Trophoblast cell (in vitro differentiated cells and primary cell): ENCODE results near the gene PAXX.

Experiments
- DNase-seq, 2 donors: peaks; one replicate each; pipeline ENCODE4 v3.0.0-alpha.2; 2016
- H2AFZ ChIP-seq: 2 replicates; pipeline ENCODE4 v1.6.1; 2013; ENCODE audit warnings: low read length, moderate library complexity, mild to moderate bottlenecking; ENCODE audit not compliant: insufficient read depth, poor library complexity
- H2AK5ac ChIP-seq: 2 replicates; pipeline ENCODE4 v1.6.1; 2013; ENCODE audit warnings: mild to moderate bottlenecking, low read length
- H2BK120ac ChIP-seq: 2 replicates; pipeline ENCODE4 v1.6.1; 2013; ENCODE audit warnings: low read length, mild to moderate bottlenecking, moderate library complexity; ENCODE audit not compliant: insufficient read depth, poor library complexity
- H2BK12ac ChIP-seq: 2 replicates; pipeline ENCODE4 v1.6.1; 2013; ENCODE audit warnings: mild to moderate bottlenecking, low read length, moderate library complexity
- H2BK5ac ChIP-seq: 2 replicates; pipeline ENCODE4 v1.6.1; 2013; ENCODE audit warnings: low read length, low read depth, moderate library complexity, mild to moderate bottlenecking; ENCODE audit not compliant: poor library complexity
- H3K14ac ChIP-seq: 2 replicates; pipeline ENCODE4 v1.6.1; 2013; ENCODE audit warnings: mild to moderate bottlenecking, low read length
- H3K18ac ChIP-seq: 2 replicates; pipeline ENCODE4 v1.6.1; 2013; ENCODE audit warnings: mild to moderate bottlenecking, low read length
- H3K23ac ChIP-seq: 2 replicates; pipeline ENCODE4 v1.6.1; 2013; ENCODE audit warnings: low read length
- H3K27ac ChIP-seq: 2 replicates; pipeline ENCODE4 v1.5.1; 2013; ENCODE audit warnings: low read depth, mild to moderate bottlenecking, inconsistent platforms, low read length, moderate library complexity
- H3K27me3 ChIP-seq: 2 replicates; pipeline ENCODE4 v1.6.1; 2013; ENCODE audit warnings: inconsistent platforms, mild to moderate bottlenecking, low read length, moderate library complexity; ENCODE audit not compliant: insufficient read depth
- H3K36me3 ChIP-seq, 2 experiments: 1 replicate in 1 of 2; 2 replicates in 1 of 2; pipeline ENCODE4 v1.6.1; 2013; ENCODE audit warnings: low read length in 2 of 2, mild to moderate bottlenecking in 2 of 2, moderate library complexity in 1 of 2; ENCODE audit not compliant: insufficient read depth in 2 of 2, control insufficient read depth in 1 of 2
- H3K4ac ChIP-seq: 2 replicates; pipeline ENCODE4 v1.6.1; 2013; ENCODE audit warnings: low read depth, mild to moderate bottlenecking, low read length, moderate library complexity
- H3K4me1 ChIP-seq, 2 experiments: 1 replicate in 1 of 2; 2 replicates in 1 of 2; pipeline ENCODE4 v1.6.1; 2013; ENCODE audit warnings: low read length in 2 of 2, mild to moderate bottlenecking in 2 of 2, moderate library complexity in 1 of 2; ENCODE audit not compliant: insufficient read depth in 2 of 2, control insufficient read depth in 1 of 2
- H3K4me2 ChIP-seq: 2 replicates; pipeline ENCODE4 v1.6.1; 2013; ENCODE audit warnings: inconsistent platforms, mild to moderate bottlenecking, low read length, moderate library complexity
- H3K4me3 ChIP-seq: 2 replicates; pipeline ENCODE4 v1.5.1; 2013; ENCODE audit warnings: mild to moderate bottlenecking, low read depth, low read length, inconsistent platforms
- H3K79me1 ChIP-seq: one replicate; pipeline ENCODE4 v1.6.1; 2013; ENCODE audit warnings: low read length
- H3K79me2 ChIP-seq: 2 replicates; pipeline ENCODE4 v1.6.1; 2013; ENCODE audit warnings: low read length, mild to moderate bottlenecking; ENCODE audit not compliant: control insufficient read depth, insufficient read depth, poor library complexity
- H3K9ac ChIP-seq: 2 replicates; pipeline ENCODE4 v1.6.1; 2013; ENCODE audit warnings: mild to moderate bottlenecking, low read length
- H3K9me3 ChIP-seq: 2 replicates; pipeline ENCODE4 v1.6.1; 2013; ENCODE audit warnings: low read depth, mild to moderate bottlenecking, control low read depth, inconsistent platforms, low read length; ENCODE audit not compliant: insufficient read depth
- H4K12ac ChIP-seq: 2 replicates; pipeline ENCODE4 v1.6.1; 2013; ENCODE audit warnings: low read depth, mild to moderate bottlenecking, low read length, moderate library complexity
- H4K8ac ChIP-seq: 2 replicates; pipeline ENCODE4 v1.6.1; 2013; ENCODE audit warnings: low read depth, mild to moderate bottlenecking, low read length, moderate library complexity
- H4K91ac ChIP-seq: one replicate; pipeline ENCODE4 v1.6.1; 2013; ENCODE audit warnings: low read depth, mild to moderate bottlenecking, low read length, moderate library complexity
- WGBS: extraction: QIAGEN DNeasy Blood & Tissue Kit; methylation state at CpG from one replicate; pipeline ENCODE4 v1.1.7; 2013; ENCODE audit warnings: missing lambda C conversion rate; ENCODE audit not compliant: insufficient read length, insufficient coverage; ENCODE audit errors: extremely low coverage; 5-methylcytosine and 5-hydroxymethylcytosine counted together

PAXX gene

GRCh38 chr9:137021568-137021978 lies 29.4 kb downstream of the PAXX start:
- no peak overlapping the region for H3K9ac ChIP-seq
- no peak overlapping the region for H4K12ac ChIP-seq
- no peak overlapping the region for H2AFZ ChIP-seq
- H3K23ac ChIP-seq = no peak overlapping the region
- no peak overlapping the region for H3K14ac ChIP-seq
- DNase-seq = no peak
- no peaks in the 10 kb centered on the region for H3K36me3 ChIP-seq
- no peak overlapping the region for H2BK5ac ChIP-seq
- H4K91ac ChIP-seq = no peak overlapping the region
- no peak overlapping the region for H3K4me2 ChIP-seq
- no peaks in the 10 kb centered on the region for H3K27me3 ChIP-seq
- no peak overlapping the region for H4K8ac ChIP-seq
- no peak overlapping the region for H2BK12ac ChIP-seq
- no peaks in the 10 kb centered on the region for H3K4me1 ChIP-seq
- H3K9me3 ChIP-seq = peaks cover 10% of the 10 kb centered on the region
- no peak overlapping the region for H3K4me3 ChIP-seq
- no peak overlapping the region for H3K18ac ChIP-seq
- H3K4ac ChIP-seq = no peak overlapping the region
- no peak overlapping the region for H2AK5ac ChIP-seq
- H3K79me2 ChIP-seq = no peaks in the 10 kb centered on the region
- WGBS = no CpG with 5 or more reads among the region's 6 CpGs
- no peak overlapping the region for H2BK120ac ChIP-seq
- no peaks in the 10 kb centered on the region for H3K79me1 ChIP-seq
- H3K27ac ChIP-seq = no peak overlapping the region

- Histone ChIP-seq H2BK12ac (no peak overlapping the region), H3K79me2 (no peaks in the 10 kb centered on the region), H3K4me3 (peak overlapping the region; percentile 2), H2AFZ (no peak overlapping the region), H3K9me3 (peaks cover 6% of the 10 kb centered on the region), H4K8ac (no peak overlapping the region), H3K4me2 (no peak overlapping the region), H3K27me3 (peaks cover 4% of the 10 kb centered on the region), H3K4ac (no peak overlapping the region), H3K18ac (no peak overlapping the region), H3K9ac (no peak overlapping the region), H3K27ac (no peak overlapping the region), H4K91ac (no peak overlapping the region), H3K36me3 (no peaks in the 10 kb centered on the region), H4K12ac (no peak overlapping the region), H2BK120ac (no peak overlapping the region), H3K23ac (no peak overlapping the region), H2BK5ac (no peak overlapping the region), H2AK5ac (no peak overlapping the region), H3K79me1 (no peaks in the 10 kb centered on the region), H3K4me1 (no peaks in the 10 kb centered on the region), H3K14ac (no peak overlapping the region)
- no CpG with 5 or more reads among the region's 30 CpGs for WGBS
- DNase-seq = peak; percentile 83 to 86
Observed at GRCh38 chr9:137021979-137022661, 29.9 kb downstream of the PAXX start.

- H2BK5ac ChIP-seq = no peak overlapping the region
- H2BK12ac ChIP-seq = no peak overlapping the region
- no peak overlapping the region for H2AK5ac ChIP-seq
- no peak overlapping the region for H4K8ac ChIP-seq
- WGBS = no CpG with 5 or more reads among the region's 23 CpGs
- H3K9me3 ChIP-seq = peaks cover 7% of the 10 kb centered on the region
- no peak overlapping the region for H4K12ac ChIP-seq
- no peaks in the 10 kb centered on the region for H3K36me3 ChIP-seq
- no peaks in the 10 kb centered on the region for H3K79me2 ChIP-seq
- H3K18ac ChIP-seq = no peak overlapping the region
- H3K27ac ChIP-seq = no peak overlapping the region
- H3K9ac ChIP-seq = no peak overlapping the region
- no peak overlapping the region for H3K4ac ChIP-seq
- DNase-seq = no peak
- H2BK120ac ChIP-seq = no peak overlapping the region
- H3K23ac ChIP-seq = no peak overlapping the region
- no peak overlapping the region for H3K14ac ChIP-seq
- no peak overlapping the region for H3K4me3 ChIP-seq
- H3K4me1 ChIP-seq = peaks cover 0 to 2% of the 10 kb centered on the region in 2 experiments
- no peak overlapping the region for H4K91ac ChIP-seq
- no peak overlapping the region for H2AFZ ChIP-seq
- H3K27me3 ChIP-seq = peaks cover 8% of the 10 kb centered on the region
- no peaks in the 10 kb centered on the region for H3K79me1 ChIP-seq
- no peak overlapping the region for H3K4me2 ChIP-seq
Observed at GRCh38 chr9:137022662-137023008, 30.4 kb downstream of the PAXX start.

GRCh38 chr9:137023157-137023556 lies 30.9 kb downstream of the PAXX start:
- Histone ChIP-seq H2AK5ac (no peak overlapping the region), H3K4ac (no peak overlapping the region), H2AFZ (no peak overlapping the region), H3K27me3 (peaks cover 9% of the 10 kb centered on the region), H3K36me3 (no peaks in the 10 kb centered on the region), H3K14ac (no peak overlapping the region), H4K12ac (no peak overlapping the region), H4K8ac (no peak overlapping the region), H3K4me3 (no peak overlapping the region), H3K79me2 (no peaks in the 10 kb centered on the region), H3K9me3 (peaks cover 7% of the 10 kb centered on the region), H3K27ac (no peak overlapping the region), H3K23ac (no peak overlapping the region), H4K91ac (no peak overlapping the region), H2BK12ac (no peak overlapping the region), H3K18ac (no peak overlapping the region), H3K4me1 (peaks cover 0 to 2% of the 10 kb centered on the region in 2 experiments), H3K9ac (no peak overlapping the region), H3K79me1 (no peaks in the 10 kb centered on the region), H2BK120ac (no peak overlapping the region), H3K4me2 (no peak overlapping the region), H2BK5ac (no peak overlapping the region)
- WGBS = no CpG with 5 or more reads among the region's 7 CpGs
- DNase-seq = no peak
